CD14-positive monocyte (primary cell): ENCODE data around the gene ACSL1. TPM values are rescaled to one million over a fixed set of nuclear protein-coding genes. Genes with fewer than 3 reads are reported as not detected.

Experiments used
- DNase-seq, 3 donors: peaks; one replicate each; pipeline ENCODE4 v3.0.0-alpha.2; 2011 to 2022
- H2AFZ ChIP-seq: 2 replicates; pipeline ENCODE4 v1.6.0; 2012; ENCODE audit warnings: mild to moderate bottlenecking, low read depth, low read length, inconsistent platforms; ENCODE audit not compliant: insufficient read depth, poor library complexity, severe bottlenecking
- H3K27ac ChIP-seq, 2 donors: 1 replicate in 1 of 2; 2 replicates in 1 of 2; pipeline ENCODE4 v1.5.1; 2012 to 2013; ENCODE audit warnings: low read length in 2 of 2, control low read depth in 1 of 2, inconsistent platforms in 1 of 2, low read depth in 1 of 2, mild to moderate bottlenecking in 1 of 2
- H3K27me3 ChIP-seq, 2 donors: one replicate each; pipeline versions ENCODE4 v1.6.0 to v1.6.1; 2011 to 2013; ENCODE audit warnings: low read length in 2 of 2; ENCODE audit not compliant: control insufficient read depth in 2 of 2, insufficient read depth in 2 of 2
- H3K36me3 ChIP-seq, 2 donors: replicated peaks in 1 of 2; 1 replicate in 1 of 2; 2 replicates in 1 of 2; pipeline versions ENCODE4 v1.5.1 to v1.6.1; 2012 to 2013; ENCODE audit warnings: low read length in 2 of 2, control low read depth in 1 of 2, inconsistent platforms in 1 of 2, mild to moderate bottlenecking in 1 of 2; ENCODE audit not compliant: insufficient read depth in 2 of 2, control insufficient read depth in 1 of 2
- H3K4me1 ChIP-seq, 2 donors: 1 replicate in 1 of 2; 2 replicates in 1 of 2; pipeline versions ENCODE4 v1.5.1 to v1.6.1; 2012 to 2013; ENCODE audit warnings: low read length in 2 of 2, control low read depth in 1 of 2, inconsistent platforms in 1 of 2, mild to moderate bottlenecking in 1 of 2, moderate library complexity in 1 of 2; ENCODE audit not compliant: insufficient read depth in 2 of 2, control insufficient read depth in 1 of 2
- H3K4me2 ChIP-seq: replicated peaks from 2 replicates; pipeline ENCODE3; 2012; ENCODE audit warnings: low read length, moderate library complexity, mild to moderate bottlenecking; ENCODE audit not compliant: poor library complexity, severe bottlenecking; ENCODE audit errors: extremely low read depth
- H3K4me3 ChIP-seq, 3 experiments: fragments of 200-600 bp in 1 of 3; sonication (generic) in 1 of 3; replicated peaks in 1 of 3; 1 replicate in 2 of 3; 2 replicates in 1 of 3; pipeline ENCODE4 v1.5.1; 2011 to 2013; ENCODE audit warnings: low read length in 3 of 3, mild to moderate bottlenecking in 3 of 3, control low read depth in 2 of 3, low read depth in 2 of 3, inconsistent platforms in 1 of 3, moderate library complexity in 1 of 3
- H3K79me2 ChIP-seq: 2 replicates; pipeline ENCODE4 v1.6.0; 2012; ENCODE audit warnings: mild to moderate bottlenecking, control low read depth, inconsistent platforms, low read length, moderate library complexity; ENCODE audit not compliant: insufficient read depth
- H3K9ac ChIP-seq: 2 replicates; pipeline ENCODE4 v1.6.0; 2017; ENCODE audit warnings: low read length, mild to moderate bottlenecking; ENCODE audit not compliant: insufficient read depth, poor library complexity, severe bottlenecking
- H3K9me3 ChIP-seq, 2 donors: replicated peaks in 1 of 2; 1 replicate in 1 of 2; 2 replicates in 1 of 2; pipeline versions ENCODE4 v1.5.1 to v1.6.1; 2012 to 2013; ENCODE audit warnings: low read length in 2 of 2, control low read depth in 1 of 2; ENCODE audit not compliant: control insufficient read depth in 1 of 2, insufficient read depth in 1 of 2
- H4K20me1 ChIP-seq: 2 replicates; pipeline ENCODE4 v1.6.0; 2012; ENCODE audit warnings: mild to moderate bottlenecking, low read length, control low read depth, moderate library complexity; ENCODE audit not compliant: insufficient read depth
- H3K27ac Mint-ChIP-seq, 7 donors: one replicate each; pipeline ENCODE4 v1.8.0; 2020; ENCODE audit warnings: mild to moderate bottlenecking in 7 of 7, mixed read lengths in 7 of 7, moderate library complexity in 6 of 7, inconsistent platforms in 2 of 7
- H3K27me3 Mint-ChIP-seq, 3 donors: one replicate each; pipeline ENCODE4 v1.8.0; 2021 to 2022; ENCODE audit warnings: low read depth in 3 of 3, mild to moderate bottlenecking in 3 of 3, mixed read lengths in 3 of 3, moderate library complexity in 3 of 3, inconsistent platforms in 1 of 3
- H3K36me3 Mint-ChIP-seq, 2 donors: one replicate each; pipeline ENCODE4 v1.8.0; 2020; ENCODE audit warnings: mixed read lengths in 2 of 2, inconsistent platforms in 1 of 2, mild to moderate bottlenecking in 1 of 2
- H3K4me1 Mint-ChIP-seq: one replicate; pipeline ENCODE4 v1.8.0; 2020; ENCODE audit warnings: mild to moderate bottlenecking, mixed read lengths
- H3K4me3 Mint-ChIP-seq, 2 donors: one replicate each; pipeline ENCODE4 v1.8.0; 2020; ENCODE audit warnings: mild to moderate bottlenecking in 2 of 2, mixed read lengths in 2 of 2, moderate library complexity in 1 of 2
- H3K9me3 Mint-ChIP-seq, 7 donors: one replicate each; pipeline ENCODE4 v1.8.0; 2020 to 2022; ENCODE audit warnings: mixed read lengths in 7 of 7, mild to moderate bottlenecking in 6 of 7, moderate library complexity in 6 of 7, inconsistent platforms in 2 of 7
- WGBS: methylation state at CpG from one replicate; pipeline ENCODE4 v1.1.5; 2013; ENCODE audit warnings: missing lambda C conversion rate; ENCODE audit not compliant: insufficient coverage; 5-methylcytosine and 5-hydroxymethylcytosine counted together
- intact Hi-C, 2 donors: fragments of 100-400 bp; cut with micrococcal nuclease; formaldehyde crosslinking; loops; one replicate each; pipeline versions ENCODE4 v1.15.0 to v1.15.1; 2023
- polyA plus RNA-seq, 3 donors: library from polyadenylated mRNA; depleted of rRNA in 1 of 3; unstranded in 2 of 3; stranded (reverse) in 1 of 3; fragments of 300-500 nt in 2 of 3; fragments of >200 nt in 1 of 3; fragmentation: Illumina TruSeq in 2 of 3; gene quantifications; 1 replicate in 2 of 3; 2 replicates in 1 of 3; pipeline ENCODE4 v1.2.3, GENCODE V29; 2012 to 2021
- TF ChIP-seq, protein P1 (sequence below): fragments of 200-600 bp; IDR thresholded peaks from one replicate; pipeline ENCODE4 v1.8.0; 2022; ENCODE audit warnings: antibody characterized with exemption, mild to moderate bottlenecking

The ACSL1 gene
- polyA plus RNA-seq, 3 donors: 72.4 to 115 (median 115) TPM

DNA sequence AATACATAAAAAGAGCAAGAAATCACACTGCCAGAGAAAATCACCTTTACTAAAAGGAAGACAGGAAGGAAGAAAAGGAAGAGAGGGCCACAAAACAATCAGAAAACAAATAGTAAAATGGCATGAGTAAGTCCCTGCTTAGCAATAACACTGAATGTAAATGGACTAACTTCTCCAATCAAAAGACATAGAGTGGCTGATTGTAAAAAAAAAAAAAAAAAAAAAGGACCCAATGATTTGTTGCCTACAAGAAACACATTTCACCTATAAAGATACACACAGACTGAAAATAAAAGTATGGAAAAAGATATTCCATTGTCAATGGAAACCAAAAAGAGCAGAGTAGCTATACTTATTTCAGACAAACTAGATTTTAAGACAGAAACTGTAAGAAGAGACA lies 104.5 kb downstream of the ACSL1 start:
- intact Hi-C loops: no loop called here
- H4K20me1 ChIP-seq: no peaks in the 10 kb centered on the region
- TF ChIP-seq, protein P1, sequence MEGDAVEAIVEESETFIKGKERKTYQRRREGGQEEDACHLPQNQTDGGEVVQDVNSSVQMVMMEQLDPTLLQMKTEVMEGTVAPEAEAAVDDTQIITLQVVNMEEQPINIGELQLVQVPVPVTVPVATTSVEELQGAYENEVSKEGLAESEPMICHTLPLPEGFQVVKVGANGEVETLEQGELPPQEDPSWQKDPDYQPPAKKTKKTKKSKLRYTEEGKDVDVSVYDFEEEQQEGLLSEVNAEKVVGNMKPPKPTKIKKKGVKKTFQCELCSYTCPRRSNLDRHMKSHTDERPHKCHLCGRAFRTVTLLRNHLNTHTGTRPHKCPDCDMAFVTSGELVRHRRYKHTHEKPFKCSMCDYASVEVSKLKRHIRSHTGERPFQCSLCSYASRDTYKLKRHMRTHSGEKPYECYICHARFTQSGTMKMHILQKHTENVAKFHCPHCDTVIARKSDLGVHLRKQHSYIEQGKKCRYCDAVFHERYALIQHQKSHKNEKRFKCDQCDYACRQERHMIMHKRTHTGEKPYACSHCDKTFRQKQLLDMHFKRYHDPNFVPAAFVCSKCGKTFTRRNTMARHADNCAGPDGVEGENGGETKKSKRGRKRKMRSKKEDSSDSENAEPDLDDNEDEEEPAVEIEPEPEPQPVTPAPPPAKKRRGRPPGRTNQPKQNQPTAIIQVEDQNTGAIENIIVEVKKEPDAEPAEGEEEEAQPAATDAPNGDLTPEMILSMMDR: no peak

DNA sequence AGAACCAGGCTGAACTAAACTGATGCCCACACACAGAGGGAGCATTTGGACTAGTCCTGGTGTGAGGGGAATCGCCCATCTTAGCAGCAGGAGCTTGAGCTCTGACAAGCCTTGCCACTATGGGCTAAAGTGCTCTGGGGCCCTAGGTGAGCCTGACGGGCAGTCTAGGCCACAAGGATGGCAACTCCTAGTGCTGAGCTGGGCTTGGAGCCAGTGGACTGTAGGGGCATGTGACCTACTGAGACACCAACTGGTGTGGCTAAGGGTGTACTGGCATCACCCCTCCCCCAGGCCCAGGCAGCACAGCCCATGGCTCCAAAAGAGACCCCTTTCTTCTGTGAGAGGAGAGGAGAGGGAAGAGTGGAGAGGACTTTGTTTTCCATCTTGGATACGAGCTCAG lies 106.4 kb downstream of the ACSL1 start:
- H3K4me3 ChIP-seq: no peak overlapping the region
- H3K4me1 ChIP-seq: no peaks in the 10 kb centered on the region
- H3K9me3 ChIP-seq: no peaks in the 10 kb centered on the region
- H3K36me3 ChIP-seq: peaks cover 7 to 69% of the 10 kb centered on the region in 2 donors
- TF ChIP-seq, protein P1: no peak
- H3K36me3 Mint-ChIP-seq: peaks cover 45 to 77% of the 10 kb centered on the region in 2 donors
- WGBS: 92% methylated on average over 2 of the region's 3 CpGs
- DNase-seq: no peak
- H3K4me3 Mint-ChIP-seq: no peak overlapping the region
- no peaks in the 10 kb centered on the region for H3K4me1 Mint-ChIP-seq
- no peak overlapping the region for H3K4me2 ChIP-seq
- intact Hi-C loops: no loop called here
- no peak overlapping the region for H3K9ac ChIP-seq
- no peaks in the 10 kb centered on the region for H4K20me1 ChIP-seq
- peaks cover 0 to 5% (median 0%) of the 10 kb centered on the region in 7 donors for H3K9me3 Mint-ChIP-seq
- H3K27me3 ChIP-seq: no peaks in the 10 kb centered on the region
- H3K79me2 ChIP-seq: peaks cover 49% of the 10 kb centered on the region
- H2AFZ ChIP-seq: no peak overlapping the region
- peak overlapping the region in 1 of 7 donors; percentile 50 for H3K27ac Mint-ChIP-seq
- H3K27me3 Mint-ChIP-seq: no peaks in the 10 kb centered on the region
- peak overlapping the region in 1 of 2 donors; percentile 45 for H3K27ac ChIP-seq

More for the DNA sequence above, 104.5 kb downstream of the ACSL1 start:
- no peaks in the 10 kb centered on the region for H3K27me3 ChIP-seq
- no peak for DNase-seq
- peaks cover 43 to 67% of the 10 kb centered on the region in 2 donors for H3K36me3 Mint-ChIP-seq
- no peak overlapping the region for H3K4me2 ChIP-seq
- H3K4me3 ChIP-seq: no peak overlapping the region
- peaks cover 0 to 5% (median 0%) of the 10 kb centered on the region in 7 donors for H3K9me3 Mint-ChIP-seq
- H3K4me3 Mint-ChIP-seq: no peak overlapping the region
- no peaks in the 10 kb centered on the region for H3K27me3 Mint-ChIP-seq
- H3K9me3 ChIP-seq: no peaks in the 10 kb centered on the region
- H3K4me1 ChIP-seq: no peaks in the 10 kb centered on the region
- H3K4me1 Mint-ChIP-seq: no peaks in the 10 kb centered on the region
- no peak overlapping the region for H3K27ac ChIP-seq
- no peak overlapping the region for H2AFZ ChIP-seq
- H3K9ac ChIP-seq: no peak overlapping the region
- H3K27ac Mint-ChIP-seq: no peak overlapping the region
- peaks cover 6 to 59% of the 10 kb centered on the region in 2 donors for H3K36me3 ChIP-seq
- H3K79me2 ChIP-seq: peaks cover 65% of the 10 kb centered on the region
